GM11168 (cell line): ENCODE measurements around the gene RIBC2.

Source experiments
- in situ Hi-C: fragments of 300-500 bp; cut with MboI; formaldehyde crosslinking; loops from one replicate; pipeline ENCODE4 v1.12.0; 2022; ENCODE audit warnings: low sequenced_read_pairs; ENCODE audit not compliant: unreplicated experiment

Gene RIBC2

GRCh38 chr22:45442116-45442515 lies 28.6 kb downstream of the RIBC2 start:
- in situ Hi-C loops = loop anchor here (25.0 kb wide), 1 partner anchor 330 kb away; no protein-coding TSS in a partner anchor

GRCh38 chr22:45444168-45444567 lies 30.7 kb downstream of the RIBC2 start:
- in situ Hi-C loops = loop anchor here (25.0 kb wide), 1 partner anchor 332 kb away; no protein-coding TSS in a partner anchor

- in situ Hi-C loops = loop anchor here (25.0 kb wide), 1 partner anchor 333 kb away; no protein-coding TSS in a partner anchor
Measured at GRCh38 chr22:45445031-45445710, 31.7 kb downstream of the RIBC2 start.

GRCh38 chr22:45446216-45446615 lies 32.7 kb downstream of the RIBC2 start:
- in situ Hi-C loops = loop anchor here (25.0 kb wide), 1 partner anchor 334 kb away; no protein-coding TSS in a partner anchor

GRCh38 chr22:45447596-45447995 lies 34.1 kb downstream of the RIBC2 start:
- in situ Hi-C loops = loop anchor here (25.0 kb wide), 1 partner anchor 335 kb away; no protein-coding TSS in a partner anchor

GRCh38 chr22:45448431-45448830 lies 34.9 kb downstream of the RIBC2 start:
- in situ Hi-C loops = loop anchor here (25.0 kb wide), 1 partner anchor 336 kb away; no protein-coding TSS in a partner anchor

- in situ Hi-C loops = loop anchor here (25.0 kb wide), 1 partner anchor 337 kb away; no protein-coding TSS in a partner anchor
Measured at GRCh38 chr22:45449442-45449841, 35.9 kb downstream of the RIBC2 start.

GRCh38 chr22:45450101-45450785 lies 36.8 kb downstream of the RIBC2 start:
- in situ Hi-C loops = no loop called here

GRCh38 chr22:45450921-45451651 lies 37.6 kb downstream of the RIBC2 start:
- in situ Hi-C loops = no loop called here

GRCh38 chr22:45451972-45452371 lies 38.5 kb downstream of the RIBC2 start:
- in situ Hi-C loops = no loop called here

GRCh38 chr22:45452565-45453379 lies 39.3 kb downstream of the RIBC2 start:
- in situ Hi-C loops = no loop called here

- in situ Hi-C loops = no loop called here
Measured at GRCh38 chr22:45453764-45454163, 40.3 kb downstream of the RIBC2 start.

- in situ Hi-C loops = no loop called here
Measured at GRCh38 chr22:45454275-45454674, 40.8 kb downstream of the RIBC2 start.

- in situ Hi-C loops = no loop called here
Measured at GRCh38 chr22:45455212-45455611, 41.7 kb downstream of the RIBC2 start.

GRCh38 chr22:45455621-45456020 lies 42.1 kb downstream of the RIBC2 start:
- in situ Hi-C loops = no loop called here

GRCh38 chr22:45456811-45457210 lies 43.3 kb downstream of the RIBC2 start:
- in situ Hi-C loops = no loop called here

GRCh38 chr22:45458532-45458931 lies 45.0 kb downstream of the RIBC2 start:
- in situ Hi-C loops = no loop called here

GRCh38 chr22:45459235-45459634 lies 45.7 kb downstream of the RIBC2 start:
- in situ Hi-C loops = no loop called here

- in situ Hi-C loops = loop anchor here (10.0 kb wide), 1 partner anchor 54 kb away; no protein-coding TSS in a partner anchor
Measured at GRCh38 chr22:45460288-45461109, 47.0 kb downstream of the RIBC2 start.
